ENCODE measurements around the gene TRHDE. TPM values are rescaled to one million over a fixed set of nuclear protein-coding genes. Genes with fewer than 3 reads are reported as not detected.
A peak's percentile ranks its signal among the peaks of the same experiment; 100 is the strongest.

The TRHDE gene
- total RNA-seq, 1 donor from 2014 or later: 40.4 TPM

DNA sequence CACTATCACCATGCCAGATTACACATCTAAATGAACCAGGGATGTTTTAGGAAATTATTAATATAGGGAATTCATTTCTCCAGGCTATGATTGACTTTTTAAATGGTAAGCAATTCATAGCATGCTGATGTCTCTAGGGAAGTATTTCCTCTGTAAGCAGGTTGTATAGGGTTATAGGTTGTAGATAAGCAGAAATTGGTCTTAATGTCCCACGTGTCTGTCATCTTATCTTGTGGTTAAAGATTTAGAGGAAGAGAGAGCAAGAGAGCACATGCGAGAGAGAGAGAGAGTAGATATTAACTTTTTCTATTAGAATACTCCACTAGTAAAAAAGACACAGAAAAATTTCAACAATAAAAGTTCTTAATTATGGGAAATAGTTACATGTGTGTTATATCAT is 32.6 kb downstream of the TRHDE start:
- DNase-seq (ENCODE audit: low spot score in 2 of 2) (no peak), FAIRE-seq (no peak)

DNA sequence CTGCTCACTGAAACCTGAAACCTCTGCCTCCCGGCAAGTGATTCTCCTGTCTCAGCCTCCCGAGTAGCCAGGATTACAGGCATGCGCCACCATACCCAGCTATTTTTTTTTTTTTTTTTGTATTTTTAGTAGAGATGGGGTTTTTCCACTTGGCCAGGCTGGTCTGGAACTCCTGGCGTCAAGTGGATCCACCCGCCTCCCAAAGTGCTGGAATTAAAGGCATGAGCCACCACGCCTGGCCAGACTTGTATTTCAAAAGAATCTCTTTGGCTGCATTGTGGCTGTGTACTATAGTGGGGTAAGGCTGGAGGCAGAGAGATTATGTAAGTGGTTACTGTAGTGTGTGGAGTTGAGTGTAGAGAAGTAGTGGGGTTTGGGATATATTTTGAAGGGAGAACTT is 35.1 kb downstream of the TRHDE start:
- FAIRE-seq: no peak
- no peak for DNase-seq (ENCODE audit: low spot score in 2 of 2)

DNA sequence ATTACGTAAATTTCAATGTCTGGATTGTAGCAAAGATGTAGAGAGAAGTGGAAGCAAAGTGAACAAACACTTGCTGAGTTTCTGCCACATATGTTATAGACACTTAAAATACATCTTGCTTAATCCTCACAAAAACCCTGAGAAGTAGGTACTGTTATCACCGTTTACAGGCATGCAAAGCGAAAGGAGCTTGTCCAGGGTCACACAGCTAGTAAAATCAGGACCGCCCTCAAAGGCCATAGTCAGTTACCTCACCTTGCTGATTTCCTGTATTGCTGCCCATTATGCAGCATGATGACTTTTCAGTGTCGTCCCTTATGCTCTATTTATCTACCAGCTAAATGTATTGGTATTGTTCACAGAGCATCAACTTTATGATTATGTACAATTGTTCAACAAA is 39.8 kb downstream of the TRHDE start:
- DNase-seq (ENCODE audit: low spot score in 2 of 2) (no peak), FAIRE-seq (no peak)

DNA sequence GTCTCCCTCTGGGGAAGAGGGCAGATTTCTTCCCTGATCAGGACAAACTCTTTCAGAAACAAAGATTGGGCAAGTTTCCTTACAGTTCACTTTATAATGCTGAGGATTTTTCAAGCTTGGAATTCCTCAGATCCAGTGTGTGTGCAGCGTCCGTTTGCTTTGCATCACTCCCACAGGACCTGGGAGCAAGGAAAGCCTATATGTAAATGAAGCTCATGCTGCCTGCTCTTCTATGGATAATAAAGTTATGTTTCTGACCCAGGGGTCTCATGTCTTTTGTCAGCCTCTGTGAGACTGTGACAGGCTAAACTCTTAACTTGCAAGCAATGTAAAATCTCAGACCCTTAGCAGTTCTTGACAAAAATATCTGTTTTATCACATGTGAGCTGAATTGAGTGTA is 41.6 kb downstream of the TRHDE start:
- DNase-seq (ENCODE audit: low spot score in 2 of 2): no peak
- FAIRE-seq: no peak

DNA sequence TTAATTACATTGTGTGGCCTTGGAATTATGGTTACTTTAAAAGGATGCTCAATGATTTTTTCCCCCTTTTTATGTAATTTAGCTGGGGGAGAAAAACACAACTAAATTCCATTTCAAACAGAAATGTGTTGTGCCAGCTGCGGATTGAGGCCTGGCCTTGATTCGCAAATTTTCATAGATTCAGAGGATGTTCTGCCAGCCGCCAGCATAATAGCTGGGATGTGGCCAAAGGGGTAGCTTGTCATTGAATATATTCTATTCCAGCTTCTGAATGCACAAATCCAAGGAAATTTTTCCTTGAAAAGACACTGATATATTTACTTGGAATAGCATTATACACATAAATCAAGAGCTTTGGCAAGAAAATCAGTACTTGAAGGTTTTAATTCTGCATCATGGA is 43.7 kb downstream of the TRHDE start:
- DNase-seq (ENCODE audit: low spot score in 2 of 2) (no peak), FAIRE-seq (no peak)

DNA sequence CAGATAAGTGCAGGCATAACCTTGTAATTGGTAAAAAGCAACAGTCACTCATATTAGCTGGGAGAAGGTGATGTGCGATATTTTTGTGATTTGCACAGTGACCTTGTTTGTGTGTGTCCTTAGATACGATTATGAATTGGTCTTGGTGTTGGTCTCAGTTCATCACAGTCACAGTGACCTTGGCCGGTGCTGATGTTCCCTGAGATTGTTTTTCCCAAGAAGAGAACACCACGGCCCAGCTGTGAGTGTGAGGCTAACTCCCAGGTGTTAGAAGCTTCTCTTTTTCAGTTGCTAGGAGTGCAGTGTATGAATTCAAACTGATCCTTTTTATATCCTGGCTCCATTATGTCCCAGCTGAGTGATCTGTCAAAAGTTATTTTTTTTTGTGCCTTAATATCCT is 46.2 kb downstream of the TRHDE start:
- DNase-seq (ENCODE audit: low spot score in 2 of 2) (no peak), FAIRE-seq (no peak)

DNA sequence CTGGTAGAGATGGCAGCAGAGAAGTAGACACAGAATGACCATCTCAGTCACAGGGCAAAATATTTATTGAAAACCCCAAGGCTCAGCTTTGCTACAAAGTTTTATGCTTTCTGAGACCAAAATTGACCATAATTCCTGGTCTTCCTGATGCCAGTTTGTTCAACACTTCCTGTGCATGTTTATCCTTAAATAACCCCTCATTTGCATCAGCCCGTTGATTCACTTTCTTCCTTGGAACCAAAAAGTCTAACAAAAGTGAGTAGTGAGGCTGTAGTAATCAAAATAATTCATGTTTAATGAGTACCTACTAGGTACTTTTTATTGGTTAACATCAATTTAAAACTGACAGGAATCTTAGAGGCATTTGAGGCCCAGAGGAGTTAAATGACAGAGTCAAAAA is 51.7 kb downstream of the TRHDE start:
- DNase-seq (ENCODE audit: low spot score in 2 of 2) (no peak), FAIRE-seq (no peak)

DNA sequence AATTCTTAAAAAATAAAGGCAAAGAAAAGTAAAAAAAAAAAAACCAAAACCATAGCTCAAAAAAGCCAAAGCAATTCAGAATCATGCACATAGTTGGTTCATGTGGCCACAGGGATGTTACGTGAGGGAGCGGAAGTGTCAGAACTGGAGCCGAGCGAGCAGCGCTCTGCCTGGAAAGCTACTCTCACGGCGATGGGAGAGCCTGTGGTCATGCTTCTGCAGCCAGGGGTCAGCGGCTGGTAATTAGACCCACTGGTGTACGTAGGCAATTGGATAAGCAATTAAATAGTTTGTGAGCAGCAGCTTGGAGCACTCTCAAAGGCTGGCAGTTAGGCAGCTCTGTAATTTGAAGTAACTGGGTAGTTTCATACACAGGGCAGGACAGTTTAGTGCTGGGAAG is 58.1 kb downstream of the TRHDE start:
- no peak for DNase-seq (ENCODE audit: low spot score in 2 of 2)
- no peak for FAIRE-seq

DNA sequence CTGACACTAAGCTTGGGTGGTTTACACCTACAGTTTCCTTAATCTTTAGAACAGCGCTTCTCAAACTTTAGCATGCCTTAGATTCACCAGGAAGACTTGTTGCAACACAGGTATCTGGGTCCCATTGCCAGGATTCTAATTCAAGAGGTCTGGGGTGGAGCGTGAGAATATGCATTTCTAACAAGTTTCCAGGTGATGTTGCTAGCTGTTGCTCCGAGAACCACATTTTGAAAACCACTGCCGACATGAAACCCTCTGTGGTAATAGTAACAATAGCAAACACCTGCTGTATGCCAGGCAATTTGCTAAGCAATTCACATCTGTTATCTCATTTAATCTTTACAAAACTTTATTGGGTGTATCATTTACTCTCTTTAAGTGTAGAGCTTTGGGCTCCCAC is 58.6 kb downstream of the TRHDE start:
- no peak for DNase-seq (ENCODE audit: low spot score in 2 of 2)
- FAIRE-seq: no peak

DNA sequence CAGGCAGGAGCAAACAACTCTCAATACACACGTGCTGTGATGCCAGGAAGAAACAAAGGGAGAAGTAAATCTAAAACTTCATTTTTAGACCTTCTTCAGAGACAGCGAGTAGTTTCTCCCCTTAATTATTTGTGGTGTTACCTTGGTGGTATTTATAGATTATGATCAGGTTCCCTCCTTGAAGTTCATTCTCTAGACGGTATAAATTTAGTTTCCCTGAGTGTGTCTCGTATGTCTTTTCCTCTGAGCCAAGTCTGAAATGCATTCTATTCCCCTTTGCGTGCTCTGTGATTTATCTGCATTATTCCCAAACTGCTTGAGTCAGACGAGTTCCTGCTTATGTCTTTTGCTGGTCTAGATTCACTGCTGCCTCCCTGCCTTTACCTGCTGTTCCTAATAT is 65.2 kb downstream of the TRHDE start:
- FAIRE-seq: no peak

DNA sequence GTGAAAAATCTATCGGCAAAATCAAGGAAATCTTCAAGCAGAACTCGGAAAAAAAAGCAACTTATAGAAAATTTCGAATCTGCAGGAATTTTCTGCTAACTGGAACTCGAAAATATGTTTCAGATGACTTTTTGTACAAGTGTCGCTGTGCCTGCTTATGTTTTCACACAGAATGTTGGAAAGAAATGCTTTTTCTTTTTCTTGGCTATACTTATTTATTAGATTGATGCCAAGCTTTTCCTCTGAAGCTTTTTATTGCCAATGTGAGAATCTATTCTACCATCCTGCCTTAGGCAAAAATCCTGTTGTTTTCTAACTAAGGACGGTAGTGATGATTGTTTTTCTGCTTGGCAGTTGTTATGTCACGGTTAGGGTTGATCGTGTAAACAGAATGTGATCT is 65.8 kb downstream of the TRHDE start:
- no peak for FAIRE-seq
- DNase-seq (ENCODE audit: low spot score in 2 of 2): no peak

More for the DNA sequence above, 65.2 kb downstream of the TRHDE start:
- DNase-seq (ENCODE audit: low spot score in 2 of 2): no peak

DNA sequence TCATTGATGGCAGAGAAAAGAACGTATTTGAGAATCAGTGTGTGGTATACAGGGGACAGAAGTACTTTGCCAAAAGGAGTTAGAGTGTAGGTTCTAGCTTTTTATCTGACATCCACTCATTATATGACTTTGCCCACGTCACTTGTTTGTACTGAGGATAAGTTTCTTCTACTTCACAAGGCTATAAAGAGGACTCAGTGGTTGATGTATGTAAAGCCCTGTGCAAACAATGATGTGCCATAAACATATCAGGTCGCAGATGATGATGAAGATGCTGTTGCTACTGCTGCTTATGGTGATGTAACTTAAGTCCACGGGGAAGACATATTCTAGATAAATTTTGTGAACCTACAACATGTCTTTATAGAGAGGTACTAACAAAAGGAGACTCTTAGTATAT is 66.3 kb downstream of the TRHDE start:
- DNase-seq (ENCODE audit: low spot score in 2 of 2) (no peak), FAIRE-seq (no peak)

DNA sequence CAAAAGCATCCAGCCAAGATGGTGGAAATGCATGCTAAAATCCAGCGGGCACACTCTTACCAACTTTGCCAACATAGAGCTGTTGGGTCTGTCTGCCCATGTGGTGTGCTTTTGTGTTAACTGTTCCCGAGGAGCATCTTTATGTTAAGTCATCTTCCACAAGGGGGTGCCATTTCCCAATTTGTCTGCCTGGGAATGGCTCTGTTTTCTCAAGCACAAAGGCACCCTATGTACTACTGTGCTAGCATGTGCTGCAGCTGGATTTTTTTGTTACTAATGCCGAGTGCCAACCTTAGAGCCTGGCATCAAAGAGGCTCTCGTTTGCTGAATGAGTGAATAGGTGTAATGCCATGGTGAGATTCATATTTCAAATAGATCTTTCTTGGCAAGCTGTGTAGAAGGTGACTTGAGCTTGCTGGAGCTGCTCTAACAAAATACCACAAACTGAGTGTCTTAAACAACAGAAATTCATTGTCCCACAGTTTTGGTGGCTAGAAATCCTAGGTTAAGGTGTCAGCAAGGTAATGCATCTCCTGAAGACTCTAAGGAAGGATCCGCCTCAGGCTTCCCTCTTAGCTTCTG is 74.3 kb downstream of the TRHDE start:
- DNase-seq (ENCODE audit: low spot score in 2 of 2): peak in 1 of 2 donors; percentile 6
- FAIRE-seq: no peak

DNA sequence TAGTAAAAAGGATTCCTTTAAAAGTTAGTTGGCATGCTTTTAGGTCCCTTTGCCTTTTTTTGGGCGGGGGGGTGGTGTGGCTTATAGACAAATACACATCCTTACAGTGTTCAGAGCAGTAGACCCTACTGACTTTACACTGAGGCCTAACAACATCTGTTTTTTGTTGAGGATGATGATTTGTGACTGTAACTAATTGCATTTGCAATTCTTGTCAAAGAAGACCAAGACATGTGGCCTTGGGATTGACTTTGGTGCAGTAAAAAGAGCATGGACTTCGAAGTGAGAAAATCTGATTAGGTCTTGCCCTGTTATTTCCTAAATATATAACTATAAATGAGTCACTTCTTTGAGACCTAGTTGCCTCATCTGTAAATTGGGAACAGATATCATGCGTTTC is 77.3 kb downstream of the TRHDE start:
- DNase-seq (ENCODE audit: low spot score in 2 of 2) (no peak), FAIRE-seq (no peak)

DNA sequence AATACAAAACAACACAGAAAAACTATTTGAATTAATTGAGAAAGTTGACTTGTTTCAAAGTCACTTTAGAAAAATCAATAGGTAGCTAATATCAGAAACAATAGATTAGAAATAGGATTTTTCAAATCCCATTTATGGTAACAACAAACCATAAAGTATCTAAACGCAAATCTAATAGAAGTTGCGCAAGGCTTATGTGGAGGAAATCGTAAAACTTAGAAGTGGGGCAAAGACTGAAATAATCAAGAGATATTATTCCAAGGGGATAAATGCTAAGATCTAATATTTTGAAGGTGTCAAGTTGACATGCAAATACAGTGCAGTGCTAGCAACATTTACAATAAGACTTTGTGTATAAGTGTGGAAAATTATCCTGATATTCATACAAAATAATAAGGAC is 87.2 kb downstream of the TRHDE start:
- FAIRE-seq (no peak), DNase-seq (ENCODE audit: low spot score in 2 of 2) (no peak)

DNA sequence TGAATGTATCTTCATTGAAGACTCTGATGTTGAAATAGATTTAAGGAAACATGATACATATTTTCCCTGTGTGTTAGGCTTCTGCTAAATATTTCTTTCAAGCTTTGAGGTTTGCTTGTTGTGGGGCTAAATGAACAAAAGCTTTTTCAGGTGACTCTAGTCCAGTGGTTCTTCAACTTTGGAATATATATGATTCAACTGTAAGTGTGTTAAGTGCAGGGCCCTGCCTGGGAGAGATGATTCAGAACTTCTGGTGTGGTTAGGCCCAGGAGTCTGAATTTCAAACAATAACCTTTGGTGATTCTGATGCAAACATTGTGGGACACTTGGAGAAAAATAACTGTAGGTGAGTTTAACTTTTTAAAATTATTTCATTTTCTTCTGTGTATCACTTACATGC is 93.0 kb downstream of the TRHDE start:
- no peak for FAIRE-seq
- DNase-seq (ENCODE audit: low spot score in 2 of 2): no peak

DNA sequence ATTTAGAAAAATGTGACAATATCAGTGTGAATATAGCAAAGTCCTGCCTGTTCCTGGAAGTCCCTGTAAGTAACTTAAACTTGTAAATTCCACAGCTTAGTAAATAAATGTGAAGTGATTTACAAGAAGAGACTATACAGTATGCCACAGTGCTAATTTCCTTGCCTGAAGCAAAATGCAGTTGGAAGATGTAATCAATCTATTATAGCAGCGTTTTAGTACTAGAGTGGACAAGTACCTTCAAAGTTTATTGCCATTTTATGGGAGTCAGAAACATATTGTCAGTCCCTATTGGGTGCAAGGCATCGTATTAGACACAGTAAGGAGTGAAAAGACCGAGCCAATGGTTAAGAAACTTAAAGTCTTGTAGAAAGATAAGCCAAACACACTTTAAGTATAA is 94.1 kb downstream of the TRHDE start:
- no peak for DNase-seq (ENCODE audit: low spot score in 2 of 2)
- FAIRE-seq: no peak

DNA sequence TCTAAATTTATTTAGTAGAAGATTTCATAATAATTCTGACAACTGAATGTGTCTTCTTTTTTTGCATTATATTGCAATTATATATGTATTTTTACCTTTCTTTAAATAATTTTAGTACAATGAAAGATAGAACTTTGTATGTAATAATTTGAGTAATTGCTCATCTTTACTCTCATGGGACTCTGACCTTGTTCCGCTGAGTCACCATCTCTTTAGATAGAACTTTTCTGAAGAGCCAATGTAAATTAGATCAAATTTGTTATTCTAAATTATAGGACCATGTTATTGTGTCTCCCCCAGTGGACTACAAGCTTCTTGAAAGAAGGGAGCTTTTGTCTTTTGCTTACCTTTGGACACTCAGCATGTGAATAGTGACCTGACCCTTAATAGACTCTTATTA is 96.1 kb downstream of the TRHDE start:
- DNase-seq (ENCODE audit: low spot score in 2 of 2) (no peak), FAIRE-seq (no peak)

DNA sequence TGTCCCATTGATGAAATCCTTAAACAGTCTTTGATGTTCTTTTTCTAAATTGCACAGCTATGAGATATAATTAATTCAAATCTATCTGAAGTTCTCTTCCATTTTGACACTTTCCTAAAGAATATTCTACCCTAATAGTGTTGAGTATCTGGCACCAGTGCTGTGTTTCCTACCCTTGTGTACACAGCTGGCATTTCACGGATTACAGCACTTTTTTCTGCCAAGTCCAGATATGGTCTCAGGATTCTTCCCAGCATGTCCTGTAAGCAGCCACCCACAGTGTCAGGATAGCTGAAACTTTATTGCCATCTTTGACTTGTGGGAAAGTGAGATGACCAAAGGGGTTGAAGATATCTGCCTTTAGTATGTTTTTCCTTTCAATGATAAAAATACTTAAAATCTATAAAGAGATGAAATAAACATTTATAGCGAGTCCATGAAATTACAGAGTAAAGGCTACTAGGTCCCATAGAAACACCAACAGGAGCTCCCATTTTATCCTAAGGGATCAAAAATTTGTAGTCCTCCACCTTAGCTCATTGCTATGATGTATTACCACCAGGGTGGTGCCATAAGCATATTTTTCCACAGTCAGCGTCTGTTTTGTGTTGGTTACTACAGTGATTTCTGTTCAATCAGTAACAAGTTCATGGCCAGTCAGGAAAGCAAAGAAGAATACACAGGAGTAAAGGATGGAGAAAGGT is 96.7 kb downstream of the TRHDE start:
- DNase-seq (ENCODE audit: low spot score in 2 of 2) (no peak), FAIRE-seq (no peak)

DNA sequence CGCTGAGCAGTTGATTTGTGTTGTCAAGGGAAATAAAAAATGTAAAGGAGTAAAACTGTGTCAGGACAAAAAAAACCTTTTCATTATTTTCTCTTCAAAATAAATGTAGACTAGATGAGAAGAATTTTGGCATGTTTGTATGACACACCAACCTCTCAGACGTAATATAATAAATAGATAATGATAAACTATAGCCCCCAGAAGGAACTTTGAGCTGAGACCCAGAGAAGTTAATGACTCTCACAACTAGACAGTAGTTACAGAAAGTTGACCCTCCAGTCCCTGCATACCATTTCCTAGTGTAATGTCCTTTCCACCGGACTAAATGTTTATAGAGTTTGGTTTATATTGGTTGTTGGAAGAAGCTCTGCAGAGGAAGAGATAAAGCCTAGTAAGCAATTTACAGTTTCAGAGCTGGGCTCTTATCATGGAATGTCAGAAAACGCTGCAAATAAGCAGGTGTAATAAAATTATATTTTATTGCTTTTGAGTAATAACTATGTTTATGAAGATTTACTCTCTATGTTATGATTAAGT is 97.3 kb downstream of the TRHDE start:
- FAIRE-seq: no peak

DNA sequence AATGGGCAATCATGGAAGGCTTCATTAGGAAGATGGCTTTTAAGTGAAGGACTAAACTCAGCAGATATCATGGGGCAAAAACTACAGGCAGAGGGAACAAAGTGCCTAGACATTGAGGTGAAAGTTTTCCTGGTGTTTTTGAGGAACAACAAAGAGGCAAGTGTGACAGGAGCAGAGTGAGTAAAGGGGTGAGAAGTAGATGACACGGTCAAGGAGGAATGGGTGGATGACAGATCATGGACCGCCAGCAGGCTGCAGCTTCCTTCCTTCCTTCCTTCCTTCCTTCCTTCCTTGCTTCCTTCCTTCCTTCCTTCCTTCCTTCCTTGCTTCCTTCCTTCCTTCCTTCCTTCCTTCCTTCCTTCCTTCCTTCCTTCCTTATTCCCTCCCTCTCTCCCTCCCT is 108.3 kb downstream of the TRHDE start:
- DNase-seq (ENCODE audit: low spot score in 2 of 2): no peak
- FAIRE-seq: no peak

More for the DNA sequence above, 97.3 kb downstream of the TRHDE start:
- no peak for DNase-seq (ENCODE audit: low spot score in 2 of 2)

DNA sequence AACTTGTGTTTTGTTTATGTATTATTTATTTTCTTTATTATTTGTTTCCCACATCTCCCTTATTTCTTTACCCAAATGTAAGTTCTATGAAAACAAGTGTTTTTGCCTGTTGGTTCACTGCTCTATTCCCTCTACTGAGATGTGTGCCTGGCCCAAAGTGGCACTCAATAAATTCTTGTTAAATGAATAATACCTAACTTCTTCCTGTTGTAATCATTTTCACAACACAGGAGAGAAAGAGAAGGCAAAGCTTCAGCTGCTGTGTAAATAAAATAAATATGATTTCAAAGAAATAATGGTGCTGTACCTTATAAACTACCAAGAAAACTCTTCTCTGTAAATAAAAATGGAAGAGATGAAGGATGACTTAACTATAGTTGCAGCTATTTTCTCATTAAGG is 116.2 kb downstream of the TRHDE start:
- no peak for DNase-seq (ENCODE audit: low spot score in 2 of 2)
- FAIRE-seq: no peak
